Parathyroid adenoma (tissue), 2 donors: Measurements from ENCODE around the gene NUP35.

Source experiments
- H2AFZ ChIP-seq: fragments of 300-600 bp; sonication (generic); one replicate; pipeline ENCODE4 v1.7.0; 2017; ENCODE audit warnings: antibody characterized with exemption, mild to moderate bottlenecking
- H3K27ac ChIP-seq: fragments of 300-600 bp; sonication (generic); one replicate; pipeline ENCODE4 v1.7.0; 2017
- H3K27me3 ChIP-seq: fragments of 300-600 bp; sonication (generic); one replicate; pipeline ENCODE4 v1.7.0; 2017; ENCODE audit warnings: low read length; ENCODE audit not compliant: control insufficient read depth, insufficient read depth
- H3K36me3 ChIP-seq: fragments of 300-600 bp; sonication (generic); one replicate; pipeline ENCODE4 v1.7.0; 2017; ENCODE audit warnings: low read length; ENCODE audit not compliant: control insufficient read depth, insufficient read depth
- H3K4me1 ChIP-seq: fragments of 300-600 bp; sonication (generic); one replicate; pipeline ENCODE4 v1.7.0; 2017; ENCODE audit warnings: control low read depth
- H3K4me2 ChIP-seq: fragments of 300-600 bp; sonication (generic); one replicate; pipeline ENCODE4 v1.7.0; 2017; ENCODE audit warnings: low read length
- H3K4me3 ChIP-seq: fragments of 300-600 bp; sonication (generic); one replicate; pipeline ENCODE4 v1.7.0; 2017; ENCODE audit warnings: low read depth, low read length
- H3K79me2 ChIP-seq: fragments of 300-600 bp; sonication (generic); one replicate; pipeline ENCODE4 v1.7.0; 2017; ENCODE audit warnings: control low read depth
- H3K9ac ChIP-seq: fragments of 300-600 bp; sonication (generic); one replicate; pipeline ENCODE4 v1.7.0; 2017; ENCODE audit warnings: mild to moderate bottlenecking
- H3K9me3 ChIP-seq: fragments of 300-600 bp; sonication (generic); one replicate; pipeline ENCODE4 v1.7.0; 2017; ENCODE audit warnings: low read length; ENCODE audit not compliant: control insufficient read depth
- CTCF ChIP-seq: fragments of 300-600 bp; sonication (generic); IDR thresholded peaks from one replicate; pipeline ENCODE4 v1.7.0; 2017; ENCODE audit warnings: antibody characterized with exemption, mild to moderate bottlenecking
- donor health status: primary hyperparathyroidism.

Gene NUP35

GRCh38 chr2:183124222-183124956 is at the start of gene NUP35:
Gene NUP35 (plus strand): TSS chr2:183124443. CDS start chr2:183124458, 15 bp downstream.
- no peaks in the 10 kb centered on the region for H3K4me1 ChIP-seq
- peak within 1 kb of the TSS; percentile 98 for H2AFZ ChIP-seq
- H3K27me3 ChIP-seq = no peaks in the 10 kb centered on the region
- peak within 1 kb of the TSS; percentile 25 for H3K9ac ChIP-seq
- H3K4me3 ChIP-seq = peak within 1 kb of the TSS; percentile 87
- H3K79me2 ChIP-seq = peaks cover 10% of the 10 kb centered on the region
- no peaks in the 10 kb centered on the region for H3K9me3 ChIP-seq
- H3K36me3 ChIP-seq = no peaks in the 10 kb centered on the region
- H3K4me2 ChIP-seq = peak within 1 kb of the TSS; percentile 87
- peak within 1 kb of the TSS; percentile 86 for H3K27ac ChIP-seq
- no peak for TF ChIP-seq CTCF

GRCh38 chr2:183078163-183078463 is 46.1 kb upstream of the NUP35 start:
- Histone ChIP-seq H3K4me2 (peak overlapping the region; percentile 61), H3K9ac (no peak overlapping the region), H3K27ac (peak overlapping the region; percentile 80), H3K36me3 (no peaks in the 10 kb centered on the region), H3K4me3 (peak overlapping the region; percentile 75), H3K79me2 (no peaks in the 10 kb centered on the region), H3K4me1 (no peaks in the 10 kb centered on the region), H2AFZ (peak overlapping the region; percentile 98), H3K27me3 (no peaks in the 10 kb centered on the region), H3K9me3 (no peaks in the 10 kb centered on the region)
- TF ChIP-seq CTCF = no peak

DNA sequence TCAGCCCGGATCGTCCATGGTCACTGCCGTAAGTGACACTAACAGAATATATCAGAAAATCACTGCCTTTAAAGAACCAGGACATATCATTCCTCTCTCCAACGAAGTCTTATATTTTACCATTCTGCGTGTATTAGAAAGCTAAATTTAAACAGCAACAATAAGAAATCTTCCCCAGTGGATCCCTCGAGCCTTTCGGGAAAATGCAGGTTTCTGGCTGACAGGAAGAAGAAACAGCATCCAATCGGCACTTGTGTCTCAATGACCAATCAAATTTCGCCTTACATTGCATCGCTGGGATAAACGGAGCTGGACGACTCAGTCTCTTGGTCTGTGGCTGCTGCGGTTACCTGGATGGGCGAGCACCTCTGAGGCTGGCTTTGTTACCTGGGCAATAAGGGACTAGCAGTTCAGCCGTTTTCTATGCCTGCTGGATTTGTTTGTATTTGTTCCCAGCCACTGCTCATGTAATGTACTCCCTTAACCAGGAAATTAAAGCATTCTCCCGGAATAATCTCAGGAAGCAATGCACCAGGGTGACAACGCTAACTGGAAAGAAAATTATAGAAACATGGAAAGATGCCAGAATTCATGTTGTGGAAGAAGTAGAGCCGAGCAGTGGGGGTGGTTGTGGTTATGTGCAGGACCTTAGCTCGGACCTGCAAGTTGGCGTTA is 45.6 kb upstream of the NUP35 start, which contains the start of gene DUSP19:
TSS of gene DUSP19 (plus strand) at position 284 of the 675 bp plus-strand sequence. CDS start at position 471, 187 bp downstream.
- TF ChIP-seq CTCF = no peak
- Histone ChIP-seq H3K27ac (peak within 1 kb of the TSS; percentile 80), H3K79me2 (no peaks in the 10 kb centered on the region)

DNA sequence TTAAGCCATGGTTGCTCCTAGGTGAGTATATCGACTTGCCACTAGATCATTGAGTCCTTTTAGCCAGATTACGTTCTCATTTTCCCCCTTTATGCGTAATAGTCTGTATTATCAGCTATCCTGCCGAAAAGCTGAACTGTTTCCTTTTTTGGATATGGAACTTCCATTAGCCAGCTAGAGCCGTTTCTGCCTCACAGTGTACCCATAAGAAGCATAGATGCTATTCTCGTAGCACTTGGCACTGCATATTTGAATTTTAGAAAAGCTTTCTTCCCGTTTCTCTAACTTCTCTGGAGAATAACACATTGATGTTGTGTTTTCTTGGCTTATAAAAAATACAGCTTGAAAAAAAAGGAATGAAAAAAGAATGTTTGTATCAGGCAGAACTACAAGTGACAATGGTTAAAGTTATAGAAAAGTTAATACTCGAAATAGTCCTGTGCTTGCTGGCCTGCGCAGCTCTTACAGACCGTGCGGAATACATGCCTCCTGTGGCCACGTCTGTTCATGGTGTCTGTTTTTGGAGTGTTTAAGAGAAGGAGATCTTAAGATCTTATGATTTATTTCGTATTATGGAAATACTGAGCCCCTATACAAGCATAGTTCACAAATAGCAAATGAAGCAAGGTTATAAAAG is 45.0 kb upstream of the NUP35 start:
- H3K27ac ChIP-seq = peak overlapping the region; percentile 80
- H3K9me3 ChIP-seq = no peaks in the 10 kb centered on the region
- H3K36me3 ChIP-seq = no peaks in the 10 kb centered on the region
- peak overlapping the region; percentile 75 for H3K4me3 ChIP-seq
- no peaks in the 10 kb centered on the region for H3K4me1 ChIP-seq
- H2AFZ ChIP-seq = peak overlapping the region; percentile 98
- H3K79me2 ChIP-seq = no peaks in the 10 kb centered on the region
- no peaks in the 10 kb centered on the region for H3K27me3 ChIP-seq
- H3K4me2 ChIP-seq = peak overlapping the region; percentile 61
- no peak overlapping the region for H3K9ac ChIP-seq
- no peak for TF ChIP-seq CTCF

More for the DNA sequence above, 45.6 kb upstream of the NUP35 start, which contains the start of gene DUSP19:
- no peak within 1 kb of the TSS for H3K9ac ChIP-seq
- peak within 1 kb of the TSS; percentile 75 for H3K4me3 ChIP-seq
- no peaks in the 10 kb centered on the region for H3K27me3 ChIP-seq
- peak within 1 kb of the TSS; percentile 98 for H2AFZ ChIP-seq
- H3K4me2 ChIP-seq = peak within 1 kb of the TSS; percentile 61
- no peaks in the 10 kb centered on the region for H3K9me3 ChIP-seq
- no peaks in the 10 kb centered on the region for H3K36me3 ChIP-seq
- no peaks in the 10 kb centered on the region for H3K4me1 ChIP-seq
